HG03520 (cell line): ENCODE results near the gene ERC1.
"Not testable (repeated sequence)": the region's sequence is repeated elsewhere in the genome, so short reads cannot be mapped to it uniquely, and the experiment has no call there.

ENCODE experiments used
- ATAC-seq: cut with Tn5 transposase; IDR thresholded peaks from one replicate; pipeline ENCODE4 v1.9.1; 2021; ENCODE audit warnings: mild to moderate bottlenecking, moderate library complexity; ENCODE audit not compliant: unreplicated experiment

The ERC1 gene

DNA sequence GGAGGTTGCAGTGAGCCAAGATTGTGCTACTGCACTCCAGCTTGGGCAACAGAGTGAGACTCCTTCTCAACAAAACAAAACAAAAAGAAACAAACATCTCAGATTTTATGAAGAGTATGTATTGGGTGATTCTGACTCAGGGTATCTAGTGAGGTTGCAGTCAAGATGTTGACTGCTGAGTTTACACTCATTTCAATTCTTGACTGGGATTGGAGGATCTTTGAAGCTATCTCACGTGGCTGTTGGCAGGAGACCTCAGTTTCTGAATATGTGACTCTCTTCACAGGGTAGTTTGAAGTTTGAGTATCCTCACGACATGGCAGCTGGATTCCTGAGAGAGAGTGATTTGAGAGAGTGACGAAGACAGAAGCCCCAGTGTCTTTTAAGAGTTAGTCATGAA is 29.4 kb downstream of the ERC1 start:
- ATAC-seq: no peak

DNA sequence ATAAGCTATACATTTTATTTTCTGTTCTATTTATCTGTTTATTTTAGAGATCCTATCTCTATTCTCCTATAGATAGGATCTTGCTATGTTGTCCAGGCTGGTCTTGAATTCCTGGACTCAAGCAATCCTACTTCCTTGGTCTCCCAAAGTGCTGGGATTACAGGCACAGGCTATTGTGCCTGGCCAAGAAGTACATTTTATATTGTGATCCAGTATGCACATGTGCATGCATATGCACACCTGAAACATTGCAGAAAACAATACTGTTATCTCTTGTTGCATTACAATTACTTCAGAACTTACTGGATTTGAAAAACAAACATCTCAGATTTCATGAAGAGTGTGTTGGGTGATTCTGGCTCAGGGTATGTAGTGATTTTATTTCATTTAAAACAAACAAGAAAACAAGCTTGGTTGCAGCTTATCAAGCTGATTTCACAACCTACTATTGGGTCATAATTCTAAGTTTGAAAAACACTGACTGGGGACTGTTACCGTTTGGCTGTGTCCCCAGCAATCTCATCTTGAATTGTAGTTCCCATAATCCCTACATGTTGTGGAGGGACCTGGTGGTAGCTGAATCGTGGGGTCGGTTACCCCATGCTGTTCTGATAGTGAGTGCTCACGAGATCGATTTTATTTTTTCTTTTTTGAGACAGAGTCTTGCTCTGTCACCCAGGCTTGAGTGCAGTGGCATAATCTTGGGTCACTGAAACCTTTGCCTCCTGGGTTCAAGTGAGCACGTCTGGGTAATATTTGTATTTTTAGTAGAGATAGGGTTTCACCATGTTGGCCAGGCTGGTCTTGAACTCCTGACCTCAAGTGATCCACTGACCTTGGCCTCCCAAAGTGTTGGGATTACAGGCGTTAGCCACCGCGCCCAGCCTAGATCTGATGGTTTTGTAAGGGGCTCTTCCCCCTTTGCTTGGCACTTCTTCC is 31.3 kb downstream of the ERC1 start:
- ATAC-seq: no peak

DNA sequence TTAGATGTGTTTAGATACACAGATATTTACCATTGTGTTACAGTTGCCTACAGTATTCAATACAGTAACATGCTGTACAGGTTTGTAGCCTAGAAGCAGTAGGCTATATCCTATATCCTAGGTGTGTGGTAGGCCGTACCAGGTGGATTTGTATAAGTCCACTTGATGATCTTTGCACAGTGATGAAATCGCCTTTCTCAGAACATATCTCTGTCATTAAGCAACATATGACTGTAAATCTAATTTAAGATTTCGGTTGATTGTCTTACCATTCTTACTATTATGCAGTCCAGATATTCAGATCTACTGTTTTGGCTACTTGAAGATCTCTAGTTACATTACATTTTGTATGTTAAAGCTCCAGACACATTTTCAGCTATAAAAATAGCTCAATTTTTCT is 39.8 kb downstream of the ERC1 start:
- ATAC-seq: no peak

DNA sequence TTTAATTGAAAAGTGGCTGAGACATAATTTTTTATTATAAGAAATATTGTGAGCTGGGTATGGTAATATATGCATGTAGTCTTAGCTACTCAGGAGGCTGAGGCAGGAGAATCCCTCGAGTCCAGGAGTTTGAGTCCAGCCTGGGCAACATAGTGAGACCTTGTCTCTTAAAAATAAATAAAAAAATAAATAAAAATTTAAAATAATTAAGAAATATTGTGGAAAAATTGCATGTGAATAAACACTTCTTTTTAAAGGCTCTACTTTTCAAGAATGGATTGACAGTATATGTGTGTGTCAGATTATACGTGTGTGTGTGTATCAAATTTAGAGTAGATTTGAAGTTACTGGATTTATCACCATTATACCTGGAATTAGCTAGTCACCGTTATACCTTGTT is 43.2 kb downstream of the ERC1 start:
- ATAC-seq: no peak

DNA sequence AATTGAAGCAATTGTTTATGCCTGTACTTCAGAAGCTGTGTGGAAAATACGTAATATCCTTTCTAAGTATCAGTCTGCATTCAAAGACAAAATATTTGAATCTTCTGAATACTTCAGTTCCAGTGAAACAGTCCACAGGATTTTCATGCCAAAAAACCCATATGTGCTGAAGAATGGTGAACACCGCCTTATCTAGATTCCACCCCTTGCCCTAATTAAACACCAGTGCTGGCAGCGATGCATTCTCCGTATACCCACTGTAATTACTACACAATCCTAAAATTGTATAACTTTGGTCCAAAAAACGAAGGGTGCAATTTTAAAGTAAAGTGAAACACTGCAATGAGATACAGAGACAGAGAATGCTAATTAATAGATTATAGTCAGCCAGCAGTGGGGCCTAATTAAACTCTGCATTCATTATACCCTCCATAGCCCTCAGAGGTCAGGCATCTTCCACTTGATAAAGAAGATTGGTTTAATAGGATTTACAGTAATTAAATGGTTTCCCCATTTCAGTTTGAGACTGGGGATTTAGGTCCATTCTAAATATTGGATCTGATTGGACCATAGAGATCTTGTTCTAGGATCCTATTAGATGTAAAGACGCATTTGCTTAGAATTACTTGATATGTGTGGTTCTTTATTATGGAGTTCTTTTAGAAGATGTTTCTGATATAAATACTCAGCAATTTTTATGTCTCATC is 43.9 kb downstream of the ERC1 start:
- ATAC-seq: no peak

DNA sequence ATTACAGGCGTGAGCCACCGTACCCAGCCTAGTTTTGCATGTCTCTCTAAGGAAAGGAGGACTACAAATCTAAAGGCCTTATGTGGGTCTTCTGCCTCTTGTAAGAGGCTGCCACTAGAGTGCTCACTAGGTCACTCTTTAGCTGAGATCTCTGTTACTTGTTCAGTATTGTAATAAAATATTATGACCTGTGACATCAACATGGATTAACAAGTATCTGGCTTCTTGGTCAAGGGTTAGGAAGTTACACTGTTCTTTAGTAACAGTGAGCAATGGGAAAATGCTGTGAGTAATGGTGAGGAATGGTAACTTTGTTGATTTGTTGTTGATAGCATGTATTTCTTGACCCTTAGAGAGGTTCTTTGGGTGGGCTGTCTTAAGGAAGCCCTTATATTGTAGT is 50.5 kb downstream of the ERC1 start:
- ATAC-seq: no peak

DNA sequence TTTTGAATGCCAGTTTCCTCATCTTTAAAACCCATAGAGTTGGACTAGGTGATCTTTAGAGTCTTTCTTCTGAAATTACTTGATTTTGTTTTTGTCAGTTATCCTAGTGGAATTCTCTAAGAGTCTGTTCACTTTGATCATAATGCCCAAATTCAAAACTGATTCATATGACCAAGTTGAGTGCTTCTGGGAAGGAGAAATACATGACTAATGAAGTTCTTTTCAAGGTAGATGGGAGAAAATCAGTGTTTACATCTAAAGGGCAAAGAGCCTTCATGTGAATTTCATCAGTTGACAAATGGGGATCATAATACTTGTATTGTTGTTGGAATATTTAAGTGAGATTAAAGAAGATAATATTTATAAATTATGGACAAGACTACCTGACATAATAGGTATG is 53.2 kb downstream of the ERC1 start:
- ATAC-seq: no peak

DNA sequence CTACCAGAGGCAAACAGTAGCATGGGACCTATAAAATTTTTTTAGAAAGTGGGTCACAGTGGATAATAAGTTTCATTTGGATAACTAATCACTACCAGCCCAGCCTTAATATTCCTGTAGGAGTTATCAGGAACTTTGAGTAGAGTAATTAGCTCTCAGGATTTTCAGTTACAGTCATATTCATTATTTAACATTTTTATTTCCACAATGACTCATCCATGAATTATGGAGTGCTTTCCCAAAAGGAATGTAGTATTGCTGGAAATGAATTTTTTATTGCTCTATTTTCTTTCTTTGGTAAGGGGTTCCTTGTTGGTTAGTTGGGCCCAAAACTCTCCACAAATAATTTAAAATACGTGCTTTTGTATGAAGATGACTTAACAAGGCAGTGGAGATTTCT is 53.7 kb downstream of the ERC1 start:
- no peak for ATAC-seq

DNA sequence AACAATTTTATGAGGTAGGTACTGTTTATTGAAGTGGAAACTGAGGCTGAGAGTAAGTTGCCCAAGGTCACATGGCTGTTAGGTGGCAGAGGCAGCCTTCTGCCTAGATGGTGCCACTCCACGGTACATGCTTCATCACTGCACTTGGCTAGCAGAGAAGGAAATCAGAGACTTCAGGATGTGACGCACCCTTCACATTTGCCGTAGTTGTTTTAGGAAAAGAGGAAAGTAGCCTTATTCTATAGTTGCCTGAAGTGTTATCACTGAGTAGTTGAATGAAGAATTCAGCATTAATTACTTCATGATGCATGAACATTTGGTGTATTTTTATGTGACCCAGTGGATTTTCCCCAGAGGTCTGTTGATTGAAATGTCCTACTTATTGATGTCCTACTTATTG is 55.7 kb downstream of the ERC1 start:
- no peak for ATAC-seq

DNA sequence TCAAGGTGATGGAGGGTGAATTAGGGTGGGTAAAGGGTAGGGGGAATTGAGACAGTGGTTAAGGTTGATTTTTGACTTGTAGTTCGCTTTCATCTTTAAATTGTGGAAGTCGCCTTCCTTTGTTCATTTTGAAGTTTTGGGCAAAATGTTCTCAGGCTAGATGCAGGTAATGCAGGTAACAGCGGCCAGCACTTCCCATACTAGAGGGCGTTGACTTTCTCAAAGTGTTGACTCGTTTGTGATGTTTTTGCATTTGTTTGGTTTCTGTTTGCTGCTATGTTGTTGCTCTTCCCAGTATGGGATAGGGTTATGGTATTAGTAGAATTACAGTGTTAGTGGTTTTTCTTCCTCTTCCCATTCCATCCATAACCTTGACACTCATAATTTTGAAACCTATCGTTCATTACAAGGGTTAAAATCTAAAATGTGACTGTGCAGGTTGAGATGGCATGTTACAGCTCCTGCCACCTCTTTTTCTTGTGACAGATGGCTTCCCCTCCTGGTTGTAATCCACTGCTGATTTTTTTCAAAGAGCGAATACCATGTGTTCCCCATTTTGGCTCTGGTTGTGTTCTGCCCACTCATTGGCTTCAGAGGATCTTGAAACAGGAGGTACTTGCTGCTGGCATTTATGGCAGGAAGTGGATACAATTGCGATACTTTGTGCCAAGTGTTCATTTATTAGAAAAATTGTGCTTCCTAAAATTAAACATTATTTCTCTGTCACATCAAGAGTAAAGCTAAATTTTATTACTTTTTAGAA is 57.1 kb downstream of the ERC1 start:
- no peak for ATAC-seq

DNA sequence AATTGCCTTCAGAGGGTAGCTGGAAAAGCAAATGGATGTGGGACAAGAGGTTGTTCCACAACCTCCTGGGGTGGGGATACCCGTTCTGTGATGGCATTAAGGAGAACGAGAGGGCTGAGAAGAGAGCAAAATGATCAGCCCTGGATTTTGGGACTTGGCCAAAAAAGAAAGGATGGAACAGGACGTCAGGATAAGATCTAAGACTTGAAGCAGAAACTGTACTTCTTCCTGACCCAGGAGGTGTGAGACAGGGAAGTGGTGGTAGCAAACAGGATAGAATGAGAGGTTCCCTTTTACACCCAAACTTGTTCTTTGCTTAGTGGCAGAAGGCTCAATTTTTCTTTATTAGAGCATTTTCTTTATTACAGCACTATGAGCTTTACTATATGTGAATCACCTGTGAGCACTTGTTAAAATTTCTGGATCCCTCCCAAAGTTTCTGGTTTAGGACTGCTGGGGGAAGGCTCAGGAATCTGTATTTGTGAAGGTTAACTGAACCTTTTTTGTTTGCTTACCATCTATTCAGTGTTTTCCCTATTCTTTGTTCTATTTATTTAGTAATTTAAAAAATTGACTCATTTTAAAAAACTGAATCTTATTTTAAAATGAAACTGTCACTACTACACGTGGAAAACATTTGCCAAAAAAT is 59.2 kb downstream of the ERC1 start:
- ATAC-seq: no peak

DNA sequence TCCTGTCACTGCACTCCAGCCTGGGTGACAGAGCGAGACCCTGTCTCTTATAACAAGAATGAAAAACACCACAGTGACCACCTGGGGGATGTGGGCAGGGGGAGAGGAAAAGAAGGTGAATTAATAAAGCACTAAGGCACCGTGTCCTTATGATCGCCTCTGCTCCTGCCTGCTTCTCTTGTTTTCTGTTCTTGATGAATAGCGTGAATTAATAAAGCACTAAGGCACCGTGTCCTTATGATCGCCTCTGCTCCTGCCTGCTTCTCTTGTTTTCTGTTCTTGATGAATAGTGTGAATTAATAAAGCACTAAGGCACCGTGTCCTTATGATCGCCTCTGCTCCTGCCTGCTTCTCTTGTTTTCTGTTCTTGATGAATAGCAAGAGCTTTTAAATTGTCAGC is 60.6 kb downstream of the ERC1 start:
- not testable (repeated sequence) for ATAC-seq

DNA sequence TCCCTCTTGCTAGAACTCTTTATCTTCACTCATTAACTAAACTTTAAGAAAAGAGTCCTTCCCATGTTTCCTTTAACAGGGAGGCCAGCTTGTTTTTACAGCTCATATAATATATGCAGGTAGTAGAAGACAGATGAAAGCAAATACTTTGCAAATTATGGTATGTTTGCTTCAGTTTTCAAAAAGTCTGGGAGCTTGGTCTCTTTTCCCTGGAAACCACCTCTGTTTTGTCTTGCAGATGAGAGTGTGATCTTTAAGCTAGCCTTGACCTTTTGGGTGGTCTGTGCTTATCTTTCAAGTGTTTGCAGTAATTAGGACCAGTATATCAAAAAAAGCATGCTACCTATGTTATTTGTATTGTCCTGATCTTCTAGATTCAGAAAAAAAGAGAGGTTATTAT is 62.7 kb downstream of the ERC1 start:
- no peak for ATAC-seq

DNA sequence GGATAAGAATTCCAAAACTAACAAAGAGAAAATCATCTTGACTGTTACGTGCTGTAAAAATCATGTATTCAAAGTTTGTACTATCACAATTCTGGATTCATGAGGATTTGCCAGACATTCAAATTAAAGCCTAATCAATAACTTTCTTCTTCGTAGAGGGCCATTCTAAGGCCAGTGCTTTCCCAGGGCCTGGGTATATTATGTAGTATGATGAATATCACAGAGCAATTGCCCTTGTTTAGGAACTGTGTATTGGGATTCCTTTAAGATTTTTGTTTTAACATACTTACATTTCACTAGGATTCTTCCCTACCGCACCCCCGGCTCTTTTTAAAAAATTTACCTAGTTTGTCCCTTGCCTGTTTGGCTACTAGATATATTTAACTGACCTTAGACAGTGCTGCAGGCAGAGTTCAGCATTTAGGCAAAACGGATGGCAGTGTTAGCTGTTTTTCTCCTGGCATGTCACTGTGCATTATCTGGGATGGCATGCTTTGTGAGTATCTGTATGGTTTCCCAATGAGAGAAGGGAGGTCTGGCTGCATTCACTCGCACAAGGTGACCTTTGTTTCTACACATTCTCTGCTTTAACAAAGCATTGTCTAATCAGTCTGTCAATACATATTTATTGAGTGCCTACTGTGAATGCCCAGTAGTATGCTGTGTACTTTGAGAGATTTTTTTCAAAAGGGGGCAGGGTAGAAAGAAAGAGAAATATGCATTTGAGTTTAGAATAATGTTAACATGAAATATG is 63.3 kb downstream of the ERC1 start:
- no peak for ATAC-seq

DNA sequence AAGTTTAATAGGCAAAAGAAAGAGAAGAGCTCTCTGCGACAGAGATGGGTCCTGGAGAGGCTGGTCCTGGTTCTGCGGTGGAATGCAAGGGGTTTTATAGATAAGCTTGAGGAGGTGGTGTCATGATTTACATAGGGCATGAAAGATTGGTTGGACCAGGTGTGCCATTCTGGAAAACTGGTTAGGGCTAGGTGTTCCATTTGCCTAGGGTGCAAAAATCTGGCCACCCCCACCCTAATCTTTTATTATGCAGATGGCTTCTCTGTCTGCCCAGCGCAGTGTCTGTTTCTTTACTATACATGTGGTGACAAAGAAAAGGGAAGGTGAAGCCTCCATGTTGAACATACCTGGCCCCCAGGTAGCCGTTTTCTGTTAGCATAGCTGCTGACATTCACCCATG is 65.4 kb downstream of the ERC1 start:
- ATAC-seq: no peak

DNA sequence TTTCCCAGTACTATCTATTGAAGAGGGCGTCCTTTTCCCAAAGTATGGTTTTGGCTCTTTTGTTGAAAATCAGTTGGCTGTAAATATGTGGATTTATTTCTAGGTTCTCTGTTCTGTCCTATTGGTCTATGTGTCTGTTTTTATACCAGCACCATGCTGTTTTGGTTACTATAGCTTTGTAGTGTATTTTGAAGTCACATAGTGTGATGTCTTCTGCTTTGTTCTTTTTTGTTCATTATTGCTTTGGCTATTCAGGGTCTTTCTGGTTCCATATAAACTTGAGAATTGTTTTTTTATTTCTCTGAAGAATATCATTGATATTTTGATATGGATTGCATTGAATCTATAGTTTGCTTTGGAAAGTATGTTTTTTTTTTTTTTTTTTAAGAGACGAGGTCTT is 67.4 kb downstream of the ERC1 start:
- no peak for ATAC-seq

DNA sequence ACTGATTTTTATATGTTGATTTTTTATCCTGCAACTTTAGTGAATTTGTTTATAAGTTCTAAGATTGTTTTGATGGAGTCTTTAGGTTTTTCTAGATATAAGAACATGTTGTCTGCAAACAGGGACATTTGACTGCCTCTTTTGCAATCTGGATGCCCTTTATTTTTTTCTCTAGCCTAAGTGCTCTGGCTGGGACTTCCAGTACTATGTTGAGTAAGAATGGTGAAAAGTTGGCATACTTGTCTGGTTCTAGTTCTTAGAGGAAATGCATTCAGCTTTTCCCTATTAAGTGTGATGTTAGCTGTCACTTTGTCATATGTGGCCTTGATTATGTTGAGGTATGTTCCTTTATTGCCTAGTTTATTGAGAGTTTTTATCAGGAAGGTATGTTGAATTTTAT is 68.1 kb downstream of the ERC1 start:
- no peak for ATAC-seq

DNA sequence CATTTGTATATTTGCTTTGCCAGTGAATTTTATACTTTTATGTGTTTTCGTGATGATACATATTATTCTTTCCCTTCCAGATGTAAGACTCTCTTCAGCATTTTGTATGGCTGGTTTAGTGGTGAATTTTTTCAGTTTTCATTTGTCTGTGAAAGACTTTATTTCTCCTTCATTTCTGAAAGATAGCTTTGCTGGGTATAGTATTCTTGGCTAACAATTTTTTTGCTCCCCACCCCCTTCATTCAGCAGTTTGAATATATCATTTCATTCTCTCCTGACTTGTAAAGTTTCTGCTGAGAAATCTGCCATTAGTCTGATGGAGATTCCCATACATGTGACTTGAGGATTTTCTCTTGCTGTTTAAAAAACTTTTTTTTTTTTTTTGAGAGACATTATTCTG is 72.8 kb downstream of the ERC1 start:
- no peak for ATAC-seq

DNA sequence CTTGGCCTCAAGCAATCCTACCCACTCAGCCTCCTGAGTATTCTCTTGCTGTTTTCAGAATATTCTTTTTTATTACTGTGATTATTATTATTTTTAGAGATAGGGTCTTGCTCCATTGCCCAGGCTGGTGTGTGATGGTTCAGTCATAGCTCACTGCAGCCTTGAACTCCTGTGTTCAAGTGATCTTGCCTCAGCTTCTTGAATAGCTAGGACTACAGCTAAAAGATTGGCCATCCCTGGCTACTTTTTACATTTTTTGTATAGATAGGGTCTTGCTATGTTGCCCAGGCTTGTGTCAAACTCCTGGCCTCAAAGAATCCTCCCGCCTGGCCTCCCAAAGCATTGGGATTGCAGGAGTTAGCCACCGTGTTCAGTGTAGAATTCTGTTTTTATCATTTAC is 73.3 kb downstream of the ERC1 start:
- no peak for ATAC-seq

DNA sequence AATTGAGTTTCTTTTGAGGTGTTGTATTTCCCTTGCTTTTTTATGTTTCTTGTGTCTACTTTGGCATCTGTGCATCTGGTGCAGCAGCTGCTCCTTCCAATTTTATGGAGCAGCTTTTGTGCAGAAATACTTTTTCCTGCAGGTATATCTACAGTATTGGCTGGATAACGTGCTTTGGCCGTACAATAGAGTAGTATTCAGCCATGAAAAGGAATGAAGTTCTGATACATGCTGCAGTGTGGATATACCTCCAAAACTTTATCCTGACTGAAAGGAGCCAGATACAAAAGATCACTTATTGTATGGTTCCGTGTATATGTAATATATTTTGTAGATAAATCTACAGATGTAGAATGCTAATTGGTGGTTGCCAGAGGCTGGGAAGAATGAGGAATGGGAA is 74.6 kb downstream of the ERC1 start:
- no peak for ATAC-seq
